GM21381 (cell line): ENCODE results near the gene RBM20.
A peak's percentile ranks its signal among the peaks of the same experiment; 100 is the strongest.

Experiments
- ATAC-seq: cut with Tn5 transposase; IDR thresholded peaks from one replicate; pipeline ENCODE4 v1.9.1; 2021; ENCODE audit warnings: mild to moderate bottlenecking, moderate library complexity; ENCODE audit not compliant: unreplicated experiment

Gene RBM20

GRCh38 chr10:110671788-110672579, 27.8 kb downstream of the RBM20 start:
- peak; percentile 99 for ATAC-seq

GRCh38 chr10:110672580-110672919, 28.4 kb downstream of the RBM20 start:
- peak; percentile 36 for ATAC-seq

- no peak for ATAC-seq
Measured at GRCh38 chr10:110676016-110676415, 31.9 kb downstream of the RBM20 start.

GRCh38 chr10:110679486-110680272, 35.5 kb downstream of the RBM20 start:
- ATAC-seq = no peak

- ATAC-seq = no peak
Measured at GRCh38 chr10:110680273-110681020, 36.3 kb downstream of the RBM20 start.

GRCh38 chr10:110681023-110681681, 37.0 kb downstream of the RBM20 start:
- no peak for ATAC-seq

- ATAC-seq = no peak
Measured at GRCh38 chr10:110682348-110682747, 38.2 kb downstream of the RBM20 start.

- ATAC-seq = no peak
Measured at GRCh38 chr10:110684800-110685446, 40.8 kb downstream of the RBM20 start.

- ATAC-seq = no peak
Measured at GRCh38 chr10:110686047-110686446, 41.9 kb downstream of the RBM20 start.

GRCh38 chr10:110686949-110687348, 42.8 kb downstream of the RBM20 start:
- no peak for ATAC-seq

- no peak for ATAC-seq
Measured at GRCh38 chr10:110687400-110687799, 43.3 kb downstream of the RBM20 start.

GRCh38 chr10:110691139-110691538, 47.0 kb downstream of the RBM20 start:
- no peak for ATAC-seq

- ATAC-seq = no peak
Measured at GRCh38 chr10:110694263-110694662, 50.1 kb downstream of the RBM20 start.

GRCh38 chr10:110694820-110695538, 50.8 kb downstream of the RBM20 start:
- no peak for ATAC-seq

- ATAC-seq = no peak
Measured at GRCh38 chr10:110695539-110695886, 51.4 kb downstream of the RBM20 start.

GRCh38 chr10:110696436-110696835, 52.3 kb downstream of the RBM20 start:
- ATAC-seq = no peak

- no peak for ATAC-seq
Measured at GRCh38 chr10:110698340-110698739, 54.2 kb downstream of the RBM20 start.

GRCh38 chr10:110698782-110699201, 54.7 kb downstream of the RBM20 start:
- no peak for ATAC-seq

GRCh38 chr10:110699859-110700468, 55.8 kb downstream of the RBM20 start:
- ATAC-seq = no peak
